ENCODE measurements around the gene PAFAH1B2.
"Not testable (repeated sequence)": the region's sequence is repeated elsewhere in the genome, so short reads cannot be mapped to it uniquely, and the experiment has no call there.

PAFAH1B2 gene, protein sequence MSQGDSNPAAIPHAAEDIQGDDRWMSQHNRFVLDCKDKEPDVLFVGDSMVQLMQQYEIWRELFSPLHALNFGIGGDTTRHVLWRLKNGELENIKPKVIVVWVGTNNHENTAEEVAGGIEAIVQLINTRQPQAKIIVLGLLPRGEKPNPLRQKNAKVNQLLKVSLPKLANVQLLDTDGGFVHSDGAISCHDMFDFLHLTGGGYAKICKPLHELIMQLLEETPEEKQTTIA

GRCh38 chr11:117143871-117144476 lies at the start of gene PAFAH1B2:
Gene PAFAH1B2 (plus strand): TSS chr11:117144287. CDS start chr11:117152448, 8,161 bp downstream.
- DNase-seq (ENCODE audit: insufficient read length, low spot score) (peak; percentile 98), FAIRE-seq (peak; percentile 92)

DNA sequence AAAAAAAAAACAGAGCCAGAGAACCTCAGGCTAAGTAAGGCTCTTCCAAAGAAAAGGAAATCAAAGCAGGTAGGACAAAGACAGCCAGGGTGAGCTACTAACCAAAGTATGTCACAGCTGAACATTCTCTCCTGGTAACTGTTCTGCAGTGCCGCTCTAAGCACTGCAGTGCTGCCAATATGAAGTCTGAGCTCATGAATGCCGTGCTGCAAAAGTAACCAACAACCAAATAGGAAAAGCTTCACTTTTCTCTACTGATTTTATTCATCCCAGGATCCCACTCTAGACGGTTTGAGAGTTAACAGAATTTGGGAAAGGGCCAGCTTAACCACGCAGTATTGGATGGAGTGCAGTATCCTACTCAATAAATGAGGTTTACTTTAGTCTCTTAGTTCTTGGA lies 49.3 kb upstream of the PAFAH1B2 start:
- FAIRE-seq (no peak), DNase-seq (ENCODE audit: insufficient read length, low spot score) (no peak)

- DNase-seq (ENCODE audit: insufficient read length, low spot score) (no peak), FAIRE-seq (peak; percentile 18)
These were observed 48.6 kb upstream of the PAFAH1B2 start for GRCh38 chr11:117095284-117096161.

GRCh38 chr11:117096201-117096991 lies 47.7 kb upstream of the PAFAH1B2 start:
- DNase-seq (ENCODE audit: insufficient read length, low spot score) (peak; percentile 71), FAIRE-seq (peak; percentile 95)

DNA sequence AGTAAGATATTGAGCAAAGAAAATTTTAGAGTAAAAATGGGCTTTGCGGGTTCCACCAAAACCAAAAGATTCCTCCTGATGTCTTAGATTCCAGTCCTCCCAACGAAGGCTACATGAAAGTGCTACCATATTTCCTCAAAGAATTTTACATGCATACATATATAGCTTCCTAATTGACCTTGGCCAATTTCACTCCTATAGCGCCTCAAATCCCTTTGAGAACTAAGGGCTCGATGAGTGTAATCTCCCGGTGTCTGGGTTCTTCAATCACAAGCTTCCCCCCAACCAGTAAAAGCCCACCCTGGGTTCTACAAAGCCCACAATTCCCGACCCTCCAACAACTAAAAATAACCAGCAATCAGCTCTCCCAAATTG lies 47.1 kb upstream of the PAFAH1B2 start:
- DNase-seq (ENCODE audit: insufficient read length, low spot score) (no peak), FAIRE-seq (peak; percentile 60)

- DNase-seq (ENCODE audit: insufficient read length, low spot score) (peak; percentile 20), FAIRE-seq (no peak)
These were observed 46.5 kb upstream of the PAFAH1B2 start for GRCh38 chr11:117097389-117098268.

DNA sequence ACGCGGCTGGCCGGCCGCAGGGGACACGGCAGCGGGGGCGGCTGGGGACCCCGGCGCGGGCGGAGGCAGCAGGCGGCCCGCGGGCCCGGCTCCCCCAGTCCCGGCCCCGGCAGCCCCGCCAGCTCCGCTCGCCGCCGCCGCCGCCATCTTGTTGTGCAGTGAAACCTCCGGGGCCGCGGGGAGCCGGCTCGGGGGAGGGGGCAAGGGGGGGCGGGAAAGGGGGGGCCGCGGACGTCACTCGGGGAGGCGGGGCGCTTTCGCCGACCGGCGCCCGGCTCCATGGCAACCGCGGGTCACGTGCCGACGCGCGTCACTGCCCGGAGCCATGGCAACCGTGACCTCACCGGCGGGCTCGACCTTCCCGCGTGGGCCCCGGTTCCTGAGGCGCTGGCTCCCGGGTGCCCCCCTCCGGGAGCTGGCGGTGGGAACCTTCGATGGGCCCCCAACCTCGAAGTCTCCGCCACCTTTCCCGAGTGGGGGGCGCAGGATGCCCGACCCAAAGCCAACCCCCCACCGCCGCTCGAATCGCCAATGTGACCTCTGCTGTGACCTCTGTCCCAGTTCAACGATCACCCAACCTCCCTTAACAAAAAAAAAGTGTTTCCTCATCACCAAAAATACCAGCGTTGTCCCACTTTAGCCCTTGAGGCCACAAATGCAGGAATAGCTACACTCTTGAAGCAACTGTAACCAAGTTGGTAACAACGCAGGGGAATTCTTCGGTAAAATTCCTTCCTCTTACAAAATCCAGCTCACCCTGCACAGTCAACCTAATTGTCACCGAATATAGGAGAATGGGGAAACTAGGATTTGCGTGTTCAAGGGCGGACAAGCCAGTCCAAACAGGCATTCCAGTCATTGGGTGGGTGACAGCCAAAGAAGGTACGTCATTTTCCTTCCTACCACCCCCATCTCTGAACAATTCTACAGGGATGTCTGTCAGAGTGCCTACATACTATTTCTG lies 45.5 kb upstream of the PAFAH1B2 start, which contains the start of gene SIK3:
SIK3 (minus strand) TSS at position 160 of the 964 bp plus-strand sequence; CDS start at position 147, 13 bp downstream.
- peak; percentile 48 for FAIRE-seq
- peak; percentile 96 for DNase-seq (ENCODE audit: insufficient read length, low spot score)

DNA sequence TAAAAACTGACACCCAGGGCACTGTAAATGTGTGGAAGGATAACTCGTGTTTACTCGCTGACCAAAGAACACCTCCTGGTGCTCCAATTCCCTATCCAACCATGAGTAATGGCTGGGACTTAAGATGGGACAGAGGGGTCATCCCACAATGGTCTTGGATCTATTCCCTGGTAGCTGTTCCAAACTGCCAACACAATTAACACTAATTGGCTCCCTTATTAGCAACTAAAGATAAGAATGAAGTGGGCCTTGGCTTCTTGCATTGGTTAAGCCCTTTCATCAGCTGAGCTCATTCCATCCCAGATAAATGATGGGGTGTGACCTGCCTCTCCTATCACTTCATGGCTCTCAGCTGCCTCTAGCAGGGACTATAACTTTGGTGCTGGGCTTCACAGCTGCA lies 44.4 kb upstream of the PAFAH1B2 start:
- no peak for DNase-seq (ENCODE audit: insufficient read length, low spot score)
- no peak for FAIRE-seq

DNA sequence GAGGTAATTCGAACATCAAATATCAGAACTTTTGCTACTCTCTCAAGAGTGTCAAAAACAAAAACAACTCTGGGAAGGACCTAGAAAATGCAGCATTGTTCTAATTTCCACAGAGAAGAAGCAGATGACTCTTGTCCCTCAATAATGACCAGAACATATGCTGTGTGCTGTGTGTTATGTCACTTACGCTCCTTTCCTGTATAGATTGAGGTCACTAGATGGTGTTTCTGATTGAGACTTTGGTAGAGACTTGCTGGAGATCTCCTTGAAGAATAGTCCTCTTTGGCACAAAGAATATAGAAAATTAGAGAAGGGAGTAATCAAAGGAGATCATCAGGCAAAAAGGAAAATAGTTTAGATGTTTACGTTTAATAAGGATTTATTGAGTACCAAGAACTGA lies 43.5 kb upstream of the PAFAH1B2 start:
- FAIRE-seq, result no peak
- DNase-seq (ENCODE audit: insufficient read length, low spot score), result no peak

- DNase-seq (ENCODE audit: insufficient read length, low spot score) (no peak), FAIRE-seq (no peak)
These were observed 36.1 kb upstream of the PAFAH1B2 start for GRCh38 chr11:117107701-117108590.

GRCh38 chr11:117110294-117110950 lies 33.7 kb upstream of the PAFAH1B2 start:
- DNase-seq (ENCODE audit: insufficient read length, low spot score) (no peak), FAIRE-seq (no peak)

- not testable (repeated sequence) for FAIRE-seq; DNase-seq (ENCODE audit: insufficient read length, low spot score)
These were observed 31.6 kb upstream of the PAFAH1B2 start for GRCh38 chr11:117112497-117112896.

DNA sequence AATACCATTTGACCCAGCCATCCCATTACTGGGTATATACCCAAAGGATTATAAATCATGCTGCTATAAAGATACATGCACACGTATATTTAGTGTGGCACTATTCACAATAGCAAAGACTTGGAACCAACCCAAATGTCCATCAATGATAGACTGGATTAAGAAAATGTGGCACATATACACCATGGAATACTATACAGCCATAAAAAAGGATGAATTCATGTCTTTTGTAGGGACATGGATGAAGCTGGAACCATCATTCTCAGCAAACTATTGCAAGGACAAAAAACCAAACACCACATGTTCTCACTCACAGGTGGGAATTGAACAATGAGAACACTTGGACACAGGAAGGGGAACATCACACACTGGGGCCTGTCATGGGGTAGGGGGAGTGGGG lies 31.1 kb upstream of the PAFAH1B2 start:
- not testable (repeated sequence) for DNase-seq (ENCODE audit: insufficient read length, low spot score); FAIRE-seq

DNA sequence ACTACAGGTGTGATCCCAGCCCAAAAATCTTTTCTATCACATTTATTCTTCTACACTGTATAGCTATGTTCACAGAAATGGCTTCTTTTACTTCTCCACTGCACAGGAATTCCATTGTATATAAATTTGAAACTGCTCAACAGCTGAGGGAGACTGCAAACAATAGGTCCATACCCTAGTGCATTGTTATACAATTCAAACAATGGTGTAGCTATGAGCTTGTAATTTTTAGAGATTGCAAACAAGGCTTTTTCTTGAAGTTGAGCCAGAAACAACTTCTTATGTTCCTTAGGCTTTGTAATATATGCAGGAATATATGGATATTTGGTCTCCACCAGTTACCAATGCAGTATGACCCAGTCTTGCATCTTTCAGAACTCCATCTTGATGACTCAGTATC lies 26.4 kb upstream of the PAFAH1B2 start:
- FAIRE-seq (no peak), DNase-seq (ENCODE audit: insufficient read length, low spot score) (no peak)

DNA sequence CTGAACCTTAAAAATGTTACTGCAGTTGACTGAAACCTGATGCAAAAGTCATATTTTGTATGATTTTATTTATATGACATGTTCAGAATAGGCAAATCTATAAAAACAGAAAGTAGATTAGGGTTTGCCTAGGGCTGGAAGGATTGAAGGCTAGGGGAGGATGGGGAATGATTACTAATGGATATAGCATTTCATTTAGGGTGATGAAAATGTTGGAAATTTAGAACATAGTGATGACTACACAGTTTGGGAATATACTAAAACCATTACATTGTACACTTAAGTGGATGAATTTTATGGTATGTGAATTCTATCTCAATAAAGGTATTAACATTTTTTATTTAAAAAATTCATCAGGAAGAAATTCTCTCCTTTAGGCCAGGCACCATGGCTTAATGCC lies 22.9 kb upstream of the PAFAH1B2 start:
- no peak for FAIRE-seq

DNA sequence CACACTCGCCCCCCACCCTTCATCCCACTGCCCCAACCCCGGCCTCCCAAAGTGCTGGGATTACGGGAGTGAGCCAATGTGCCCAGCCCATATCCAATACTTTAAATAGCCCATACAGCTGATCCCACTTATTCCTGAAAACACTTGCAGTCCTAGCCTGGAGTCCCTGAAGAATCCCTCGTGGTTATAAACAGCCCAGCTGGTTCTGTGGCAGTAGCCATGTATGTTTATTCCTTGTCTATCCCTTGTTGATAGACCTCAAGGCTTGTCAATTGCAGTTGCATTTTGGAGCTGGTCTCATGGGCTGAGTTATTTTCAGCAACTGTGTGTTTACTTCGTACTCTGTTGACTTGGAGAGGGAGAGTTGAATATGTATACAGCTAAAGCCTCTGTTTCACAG lies 21.5 kb upstream of the PAFAH1B2 start:
- FAIRE-seq, result no peak
- no peak for DNase-seq (ENCODE audit: insufficient read length, low spot score)

More for the DNA sequence above, 22.9 kb upstream of the PAFAH1B2 start:
- no peak for DNase-seq (ENCODE audit: insufficient read length, low spot score)
